SU-DHL-6 (cell line): Measurements from ENCODE around the gene PLAAT4.
"Not testable (repeated sequence)": the region's sequence is repeated elsewhere in the genome, so short reads cannot be mapped to it uniquely, and the experiment has no call there.

ENCODE experiments used
- H2AFZ ChIP-seq: fragments of 200-600 bp; sonication (generic); 2 replicates; pipeline ENCODE4 v1.6.1; 2014; ENCODE audit warnings: low read depth, mild to moderate bottlenecking, moderate library complexity, mixed read lengths, antibody characterized with exemption, low read length; ENCODE audit not compliant: severe bottlenecking
- H3F3A ChIP-seq: fragments of 200-600 bp; shearing (Covaris generic); 2 replicates; pipeline ENCODE4 v1.6.0; 2016; ENCODE audit warnings: antibody characterized with exemption, mild to moderate bottlenecking; ENCODE audit not compliant: insufficient read depth
- H3K27ac ChIP-seq: fragments of 200-600 bp; sonication (generic); 2 replicates; pipeline ENCODE4 v1.5.1; 2016; ENCODE audit warnings: low read depth, mild to moderate bottlenecking, low read length, moderate library complexity, mixed read lengths
- H3K27me3 ChIP-seq: fragments of 200-600 bp; sonication (generic), shearing (Covaris generic); 2 replicates; pipeline ENCODE4 v1.6.0; 2014; ENCODE audit warnings: mild to moderate bottlenecking, low read length
- H3K36me3 ChIP-seq: fragments of 200-600 bp; sonication (generic); 2 replicates; pipeline ENCODE4 v1.6.1; 2014; ENCODE audit warnings: mild to moderate bottlenecking, low read length, mixed read lengths
- H3K4me2 ChIP-seq: fragments of 300-600, 200-600 bp; shearing (Covaris generic), sonication (generic); 2 replicates; pipeline ENCODE4 v1.6.0; 2014; ENCODE audit warnings: low read length, low read depth, mild to moderate bottlenecking; ENCODE audit not compliant: poor library complexity, severe bottlenecking
- H3K4me3 ChIP-seq: fragments of 200-600 bp; sonication (generic); 2 replicates; pipeline ENCODE4 v1.5.1; 2014; ENCODE audit warnings: antibody characterized with exemption, low read length, mild to moderate bottlenecking, mixed read lengths; ENCODE audit not compliant: insufficient read depth, poor library complexity, severe bottlenecking
- H3K79me2 ChIP-seq: fragments of 200-600 bp; sonication (generic); 2 replicates; pipeline ENCODE4 v1.6.1; 2014; ENCODE audit warnings: mild to moderate bottlenecking, low read length, moderate library complexity; ENCODE audit not compliant: insufficient read depth
- H3K9ac ChIP-seq: fragments of 200-600 bp; sonication (generic); 2 replicates; pipeline ENCODE4 v1.7.0; 2014; ENCODE audit warnings: mild to moderate bottlenecking, low read length
- H3K9me2 ChIP-seq: fragments of 200-600 bp; sonication (generic); replicated peaks from 2 replicates; pipeline ENCODE4 v1.6.1; 2014; ENCODE audit warnings: low read length; ENCODE audit not compliant: insufficient read depth
- H3K9me3 ChIP-seq: fragments of 200-600 bp; sonication (generic); 2 replicates; pipeline ENCODE4 v1.6.1; 2014; ENCODE audit warnings: low read length, mixed read lengths; ENCODE audit not compliant: insufficient read depth
- H4K20me1 ChIP-seq: fragments of 200-600 bp; sonication (generic); 2 replicates; pipeline ENCODE4 v1.6.1; 2014; ENCODE audit warnings: low read depth, mild to moderate bottlenecking, antibody characterized with exemption, low read length, moderate library complexity, mixed read lengths
- CTCF ChIP-seq: fragments of 200-600 bp; sonication (generic); IDR thresholded peaks from one replicate; pipeline ENCODE4 v1.5.1; 2017; ENCODE audit warnings: antibody characterized with exemption, mild to moderate bottlenecking, low read length, moderate library complexity; ENCODE audit not compliant: insufficient read depth, poor library complexity, severe bottlenecking
- EZH2phosphoT487 ChIP-seq: fragments of 200-600 bp; sonication (generic), shearing (Covaris generic); conservative IDR thresholded peaks from 2 replicates; pipeline ENCODE4 v1.6.1; 2018; ENCODE audit warnings: mild to moderate bottlenecking, antibody characterized with exemption, low read length, moderate library complexity, mixed read lengths

PLAAT4 gene

GRCh38 chr11:63530021-63530420 lies 6.6 kb upstream of the PLAAT4 start:
- H3K27me3 ChIP-seq, result no peaks in the 10 kb centered on the region
- H3K9me2 ChIP-seq, result no peaks in the 10 kb centered on the region
- no peaks in the 10 kb centered on the region for H3K79me2 ChIP-seq
- H4K20me1 ChIP-seq, result no peaks in the 10 kb centered on the region
- H3F3A ChIP-seq, result no peaks in the 10 kb centered on the region
- no peaks in the 10 kb centered on the region for H3K9me3 ChIP-seq
- no peak overlapping the region for H3K9ac ChIP-seq
- H3K27ac ChIP-seq, result no peak overlapping the region
- no peak overlapping the region for H3K4me3 ChIP-seq
- H3K36me3 ChIP-seq, result no peaks in the 10 kb centered on the region
- no peak overlapping the region for H2AFZ ChIP-seq
- no peak for TF ChIP-seq EZH2phosphoT487
- TF ChIP-seq CTCF, result no peak
- no peak overlapping the region for H3K4me2 ChIP-seq

- not testable (repeated sequence) for H3K36me3 ChIP-seq, H3K27ac ChIP-seq, H3K79me2 ChIP-seq, H3K4me2 ChIP-seq, H3K9me3 ChIP-seq, H4K20me1 ChIP-seq, H3K9ac ChIP-seq, H3K27me3 ChIP-seq, H3K9me2 ChIP-seq, H3K4me3 ChIP-seq, H3F3A ChIP-seq, H2AFZ ChIP-seq
These were observed 5.4 kb upstream of the PLAAT4 start for GRCh38 chr11:63531074-63531792.

GRCh38 chr11:63532117-63532516 lies 4.5 kb upstream of the PLAAT4 start:
- H3K4me3 ChIP-seq, result no peak overlapping the region
- TF ChIP-seq CTCF, result no peak
- TF ChIP-seq EZH2phosphoT487, result no peak
- no peak overlapping the region for H2AFZ ChIP-seq
- H4K20me1 ChIP-seq, result no peaks in the 10 kb centered on the region
- no peak overlapping the region for H3K9ac ChIP-seq
- no peaks in the 10 kb centered on the region for H3K9me3 ChIP-seq
- H3K4me2 ChIP-seq, result no peak overlapping the region
- H3K9me2 ChIP-seq, result no peaks in the 10 kb centered on the region
- no peak overlapping the region for H3K27ac ChIP-seq
- H3K36me3 ChIP-seq, result no peaks in the 10 kb centered on the region
- no peaks in the 10 kb centered on the region for H3F3A ChIP-seq
- H3K79me2 ChIP-seq, result no peaks in the 10 kb centered on the region
- no peaks in the 10 kb centered on the region for H3K27me3 ChIP-seq

- Histone ChIP-seq H3K4me2 (no peak overlapping the region), H3K9me3 (no peaks in the 10 kb centered on the region), H3K79me2 (no peaks in the 10 kb centered on the region), H3K36me3 (no peaks in the 10 kb centered on the region), H3K9me2 (no peaks in the 10 kb centered on the region), H3K27ac (no peak overlapping the region), H3K9ac (no peak overlapping the region), H3K4me3 (no peak overlapping the region), H3F3A (no peaks in the 10 kb centered on the region), H3K27me3 (no peaks in the 10 kb centered on the region), H4K20me1 (no peaks in the 10 kb centered on the region), H2AFZ (no peak overlapping the region)
- TF ChIP-seq EZH2phosphoT487 (no peak), CTCF (no peak)
These were observed 3.7 kb upstream of the PLAAT4 start for GRCh38 chr11:63532799-63533475.
